ENCODE results near the gene ADPRH.
"Not testable (repeated sequence)": the region's sequence is repeated elsewhere in the genome, so short reads cannot be mapped to it uniquely, and the experiment has no call there.

ADPRH gene

GRCh38 chr3:119550192-119550910 lies 28.9 kb upstream of the ADPRH start:
- Histone ChIP-seq H3K9ac (ENCODE audit: low read depth, low read length, poor library complexity, severe bottlenecking) (no peak overlapping the region), H3K4me2 (ENCODE audit: low read depth, low read length, poor library complexity, severe bottlenecking) (no peak overlapping the region), H3F3A (ENCODE audit: low read depth) (no peaks in the 10 kb centered on the region), H3K79me2 (ENCODE audit: insufficient read depth, low read length) (no peaks in the 10 kb centered on the region), H3K4me3 (ENCODE audit: low read length, poor library complexity, severe bottlenecking) (no peak overlapping the region), H3K4me1 (ENCODE audit: insufficient read depth, low read length, poor library complexity, severe bottlenecking) (no peaks in the 10 kb centered on the region), H3K9me3 (ENCODE audit: insufficient read depth, low read depth, low read length) (no peaks in the 10 kb centered on the region), H2AFZ (ENCODE audit: low read length) (no peak overlapping the region), H4K20me1 (ENCODE audit: insufficient read depth, low read length, poor library complexity, severe bottlenecking) (no peaks in the 10 kb centered on the region), H3K27me3 (ENCODE audit: insufficient read depth, low read length, poor library complexity, severe bottlenecking) (no peaks in the 10 kb centered on the region), H3K9me2 (replicated peaks; ENCODE audit: low read depth, low read length) (no peaks in the 10 kb centered on the region), H3K36me3 (ENCODE audit: insufficient read depth, low read length) (no peaks in the 10 kb centered on the region)
- TF ChIP-seq EZH2phosphoT487 (IDR thresholded peaks at IDR 0.05; ENCODE audit: borderline replicate concordance) (no peak), CTCF (conservative IDR thresholded peaks at IDR 0.05; ENCODE audit: low read length) (no peak)

- Histone ChIP-seq H3K79me2 (ENCODE audit: insufficient read depth, low read length) (no peaks in the 10 kb centered on the region), H3K9ac (ENCODE audit: low read depth, low read length, poor library complexity, severe bottlenecking) (no peak overlapping the region), H3K9me2 (replicated peaks; ENCODE audit: low read depth, low read length) (no peaks in the 10 kb centered on the region), H3K4me3 (ENCODE audit: low read length, poor library complexity, severe bottlenecking) (no peak overlapping the region), H3K4me1 (ENCODE audit: insufficient read depth, low read length, poor library complexity, severe bottlenecking) (no peaks in the 10 kb centered on the region), H3K9me3 (ENCODE audit: insufficient read depth, low read depth, low read length) (no peaks in the 10 kb centered on the region), H2AFZ (ENCODE audit: low read length) (no peak overlapping the region), H3K27me3 (ENCODE audit: insufficient read depth, low read length, poor library complexity, severe bottlenecking) (no peaks in the 10 kb centered on the region), H3K36me3 (ENCODE audit: insufficient read depth, low read length) (no peaks in the 10 kb centered on the region), H3F3A (ENCODE audit: low read depth) (no peaks in the 10 kb centered on the region), H4K20me1 (ENCODE audit: insufficient read depth, low read length, poor library complexity, severe bottlenecking) (no peaks in the 10 kb centered on the region), H3K4me2 (ENCODE audit: low read depth, low read length, poor library complexity, severe bottlenecking) (no peak overlapping the region)
- TF ChIP-seq CTCF (conservative IDR thresholded peaks at IDR 0.05; ENCODE audit: low read length) (no peak), EZH2phosphoT487 (IDR thresholded peaks at IDR 0.05; ENCODE audit: borderline replicate concordance) (no peak)
Measured at GRCh38 chr3:119551598-119551997, 27.7 kb upstream of the ADPRH start.

- H3K4me1 ChIP-seq (ENCODE audit: insufficient read depth, low read length, poor library complexity, severe bottlenecking); H3F3A ChIP-seq (ENCODE audit: low read depth); H3K36me3 ChIP-seq (ENCODE audit: insufficient read depth, low read length); H3K79me2 ChIP-seq (ENCODE audit: insufficient read depth, low read length); H4K20me1 ChIP-seq (ENCODE audit: insufficient read depth, low read length, poor library complexity, severe bottlenecking); H3K4me2 ChIP-seq (ENCODE audit: low read depth, low read length, poor library complexity, severe bottlenecking); H3K9ac ChIP-seq (ENCODE audit: low read depth, low read length, poor library complexity, severe bottlenecking); H3K9me3 ChIP-seq (ENCODE audit: insufficient read depth, low read depth, low read length); H3K27me3 ChIP-seq (ENCODE audit: insufficient read depth, low read length, poor library complexity, severe bottlenecking); H3K9me2 ChIP-seq (replicated peaks; ENCODE audit: low read depth, low read length); H2AFZ ChIP-seq (ENCODE audit: low read length); H3K4me3 ChIP-seq (ENCODE audit: low read length, poor library complexity, severe bottlenecking): not testable (repeated sequence)
Measured at GRCh38 chr3:119552928-119553327, 26.4 kb upstream of the ADPRH start.

- Histone ChIP-seq H3K36me3 (ENCODE audit: insufficient read depth, low read length) (no peaks in the 10 kb centered on the region), H3K4me1 (ENCODE audit: insufficient read depth, low read length, poor library complexity, severe bottlenecking) (no peaks in the 10 kb centered on the region), H3F3A (ENCODE audit: low read depth) (no peaks in the 10 kb centered on the region), H3K4me2 (ENCODE audit: low read depth, low read length, poor library complexity, severe bottlenecking) (no peak overlapping the region), H3K9me3 (ENCODE audit: insufficient read depth, low read depth, low read length) (no peaks in the 10 kb centered on the region), H3K79me2 (ENCODE audit: insufficient read depth, low read length) (no peaks in the 10 kb centered on the region), H3K9me2 (replicated peaks; ENCODE audit: low read depth, low read length) (no peaks in the 10 kb centered on the region), H3K4me3 (ENCODE audit: low read length, poor library complexity, severe bottlenecking) (no peak overlapping the region), H2AFZ (ENCODE audit: low read length) (no peak overlapping the region), H3K27me3 (ENCODE audit: insufficient read depth, low read length, poor library complexity, severe bottlenecking) (no peaks in the 10 kb centered on the region), H3K9ac (ENCODE audit: low read depth, low read length, poor library complexity, severe bottlenecking) (no peak overlapping the region), H4K20me1 (ENCODE audit: insufficient read depth, low read length, poor library complexity, severe bottlenecking) (no peaks in the 10 kb centered on the region)
- TF ChIP-seq EZH2phosphoT487 (IDR thresholded peaks at IDR 0.05; ENCODE audit: borderline replicate concordance) (no peak), CTCF (conservative IDR thresholded peaks at IDR 0.05; ENCODE audit: low read length) (no peak)
Measured at GRCh38 chr3:119553823-119554415, 25.4 kb upstream of the ADPRH start.

Measured in Loucy (cell line).